ENCODE data around the gene CPOX. TPM values are rescaled to one million over a fixed set of nuclear protein-coding genes. Genes with fewer than 3 reads are reported as not detected.

Gene CPOX
- total RNA-seq, 2 experiments from 2014 or later: 7.0 to 10.5 TPM

DNA sequence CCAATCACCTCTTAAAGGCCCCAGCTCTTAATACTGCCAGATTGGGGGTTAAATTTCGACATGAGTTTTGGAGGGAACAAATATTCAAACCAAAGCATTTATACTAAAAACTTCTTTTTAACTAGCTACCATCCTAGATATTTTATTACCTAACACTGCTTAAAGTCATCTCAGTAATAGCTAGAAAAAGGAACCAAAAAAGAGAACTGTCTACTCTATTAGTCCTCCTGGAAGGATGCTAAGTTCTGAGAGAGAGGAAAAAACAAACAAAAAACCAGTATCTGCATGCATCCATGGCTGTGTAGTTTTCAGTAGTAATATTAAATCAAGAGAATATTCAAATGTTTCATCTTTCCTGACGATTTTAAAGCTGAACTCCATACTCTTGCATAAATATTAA, 5.8 kb downstream of the CPOX start:
- H3K27ac Mint-ChIP-seq: no peak overlapping the region
- peaks cover 10% of the 10 kb centered on the region for H3K4me1 ChIP-seq (ENCODE audit: insufficient read depth, low read length)
- H3K36me3 ChIP-seq (ENCODE audit: insufficient read depth, low read length): peaks cover 56% of the 10 kb centered on the region
- TF ChIP-seq, protein P1, sequence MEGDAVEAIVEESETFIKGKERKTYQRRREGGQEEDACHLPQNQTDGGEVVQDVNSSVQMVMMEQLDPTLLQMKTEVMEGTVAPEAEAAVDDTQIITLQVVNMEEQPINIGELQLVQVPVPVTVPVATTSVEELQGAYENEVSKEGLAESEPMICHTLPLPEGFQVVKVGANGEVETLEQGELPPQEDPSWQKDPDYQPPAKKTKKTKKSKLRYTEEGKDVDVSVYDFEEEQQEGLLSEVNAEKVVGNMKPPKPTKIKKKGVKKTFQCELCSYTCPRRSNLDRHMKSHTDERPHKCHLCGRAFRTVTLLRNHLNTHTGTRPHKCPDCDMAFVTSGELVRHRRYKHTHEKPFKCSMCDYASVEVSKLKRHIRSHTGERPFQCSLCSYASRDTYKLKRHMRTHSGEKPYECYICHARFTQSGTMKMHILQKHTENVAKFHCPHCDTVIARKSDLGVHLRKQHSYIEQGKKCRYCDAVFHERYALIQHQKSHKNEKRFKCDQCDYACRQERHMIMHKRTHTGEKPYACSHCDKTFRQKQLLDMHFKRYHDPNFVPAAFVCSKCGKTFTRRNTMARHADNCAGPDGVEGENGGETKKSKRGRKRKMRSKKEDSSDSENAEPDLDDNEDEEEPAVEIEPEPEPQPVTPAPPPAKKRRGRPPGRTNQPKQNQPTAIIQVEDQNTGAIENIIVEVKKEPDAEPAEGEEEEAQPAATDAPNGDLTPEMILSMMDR (IDR thresholded peaks at IDR 0.05): no peak
- H3K27me3 Mint-ChIP-seq: no peaks in the 10 kb centered on the region
- no peaks in the 10 kb centered on the region for H3K9me3 Mint-ChIP-seq
- POLR2A ChIA-PET: interaction anchor here (2.0 kb wide), 1 partner anchor 65 kb away, joined by 12 read pairs; the partner anchor contains the start of gene CLDND1
- peaks cover 80% of the 10 kb centered on the region for H3K36me3 Mint-ChIP-seq (ENCODE audit: low read depth)
- H3K9me3 ChIP-seq (ENCODE audit: control insufficient read depth in 1 of 2, insufficient read depth in 1 of 2, low read length in 2 of 2): no peaks in the 10 kb centered on the region
- no peak overlapping the region for H3K4me3 Mint-ChIP-seq
- ATAC-seq (ENCODE audit: poor library complexity) (no peak), DNase-seq (no peak)
- intact Hi-C loops (cut with DNase I, micrococcal nuclease): loop anchor here in 1 of 2 experiments (10.0 kb wide), 1 partner anchor 403 kb away; no protein-coding TSS in a partner anchor
- H3K27ac ChIP-seq (ENCODE audit: low read depth in 1 of 2, low read length in 2 of 2): no peak overlapping the region
- CTCF ChIA-PET: interaction anchor here (1.2 to 1.6 kb wide), 2 partner anchors 15 to 63 kb away, joined by 3 read pairs; no protein-coding TSS in a partner anchor
- H3K27me3 ChIP-seq (ENCODE audit: control insufficient read depth in 1 of 2, insufficient read depth in 2 of 2, low read length in 2 of 2): no peaks in the 10 kb centered on the region
- peaks cover 33% of the 10 kb centered on the region for H3K4me1 Mint-ChIP-seq (ENCODE audit: low read depth)
- no peak overlapping the region for H3K4me3 ChIP-seq (ENCODE audit: low read length)

DNA sequence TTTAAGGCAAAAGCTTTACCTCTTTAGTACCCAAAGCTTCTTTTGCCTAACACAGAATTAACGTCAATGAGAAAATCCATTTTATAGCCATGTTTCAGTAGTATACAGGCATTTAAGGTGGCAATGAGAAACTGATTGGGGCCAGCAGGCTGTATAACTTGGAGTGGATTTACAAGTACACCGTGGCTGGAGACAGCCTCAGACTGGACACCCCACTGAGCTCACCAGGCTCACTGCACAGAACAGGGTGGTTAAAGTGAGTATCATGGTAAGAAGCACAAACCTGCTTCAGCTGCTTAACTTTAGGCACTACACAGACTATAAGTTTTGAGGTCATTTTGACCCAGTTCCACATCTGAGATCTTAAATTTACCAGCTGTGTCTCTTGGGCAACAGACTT, 8.9 kb downstream of the CPOX start:
- Histone ChIP-seq H3K4me3 (ENCODE audit: low read length) (no peak overlapping the region), H3K36me3 (ENCODE audit: insufficient read depth, low read length) (peaks cover 63% of the 10 kb centered on the region), H3K9me3 (ENCODE audit: control insufficient read depth in 1 of 2, insufficient read depth in 1 of 2, low read length in 2 of 2) (no peaks in the 10 kb centered on the region), H3K27me3 (ENCODE audit: control insufficient read depth in 1 of 2, insufficient read depth in 2 of 2, low read length in 2 of 2) (no peaks in the 10 kb centered on the region), H3K27ac (ENCODE audit: low read depth in 1 of 2, low read length in 2 of 2) (no peak overlapping the region), H3K4me1 (ENCODE audit: insufficient read depth, low read length) (peaks cover 2% of the 10 kb centered on the region)
- CTCF ChIA-PET: no interaction called here
- no peak for ATAC-seq (ENCODE audit: poor library complexity)
- no peak overlapping the region for H3K27ac Mint-ChIP-seq
- no peak for DNase-seq
- no peaks in the 10 kb centered on the region for H3K9me3 Mint-ChIP-seq
- POLR2A ChIA-PET: no interaction called here
- H3K36me3 Mint-ChIP-seq (ENCODE audit: low read depth): peaks cover 87% of the 10 kb centered on the region
- TF ChIP-seq, protein P1 (IDR thresholded peaks at IDR 0.05): no peak
- no peak overlapping the region for H3K4me3 Mint-ChIP-seq
- intact Hi-C loops (cut with DNase I, micrococcal nuclease): loop anchor here in 1 of 2 experiments (10.0 kb wide), 1 partner anchor 400 kb away; no protein-coding TSS in a partner anchor
- no peaks in the 10 kb centered on the region for H3K27me3 Mint-ChIP-seq
- H3K4me1 Mint-ChIP-seq (ENCODE audit: low read depth): peaks cover 14% of the 10 kb centered on the region

DNA sequence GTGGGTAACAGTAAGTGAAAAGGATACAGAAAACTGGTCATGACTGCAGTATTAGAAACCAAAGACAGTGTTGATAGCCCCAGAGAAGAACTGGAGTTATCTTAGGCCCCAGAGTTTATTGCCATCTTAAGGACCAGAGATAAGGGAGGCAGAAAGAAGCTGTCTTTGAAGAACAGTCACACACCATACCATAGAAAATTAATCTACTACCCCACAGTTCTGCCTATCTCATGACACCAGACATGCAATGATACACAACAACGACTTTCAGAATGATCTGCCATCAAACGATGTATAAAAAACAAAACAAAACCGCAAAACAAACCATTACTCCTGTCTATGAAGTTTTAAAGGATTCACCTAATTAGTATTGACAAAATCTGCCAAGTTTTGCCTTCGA, 9.6 kb downstream of the CPOX start:
- TF ChIP-seq, protein P1 (IDR thresholded peaks at IDR 0.05): no peak
- no peak for ATAC-seq (ENCODE audit: poor library complexity)
- Histone ChIP-seq H3K4me1 (ENCODE audit: insufficient read depth, low read length) (peaks cover 2% of the 10 kb centered on the region), H3K4me3 (ENCODE audit: low read length) (no peak overlapping the region), H3K27me3 (ENCODE audit: control insufficient read depth in 1 of 2, insufficient read depth in 2 of 2, low read length in 2 of 2) (no peaks in the 10 kb centered on the region), H3K36me3 (ENCODE audit: insufficient read depth, low read length) (peaks cover 63% of the 10 kb centered on the region), H3K27ac (ENCODE audit: low read depth in 1 of 2, low read length in 2 of 2) (no peak overlapping the region), H3K9me3 (ENCODE audit: control insufficient read depth in 1 of 2, insufficient read depth in 1 of 2, low read length in 2 of 2) (no peaks in the 10 kb centered on the region)
- Mint-ChIP-seq H3K4me1 (ENCODE audit: low read depth) (peaks cover 14% of the 10 kb centered on the region), H3K4me3 (no peak overlapping the region), H3K36me3 (ENCODE audit: low read depth) (peaks cover 82% of the 10 kb centered on the region), H3K27ac (no peak overlapping the region), H3K9me3 (no peaks in the 10 kb centered on the region), H3K27me3 (no peaks in the 10 kb centered on the region)
- no peak for DNase-seq
- POLR2A ChIA-PET: no interaction called here
- CTCF ChIA-PET: no interaction called here
- intact Hi-C loops (cut with DNase I, micrococcal nuclease): loop anchor here in 1 of 2 experiments (10.0 kb wide), 1 partner anchor 399 kb away; no protein-coding TSS in a partner anchor

All from CD4-positive, alpha-beta T cell (primary cell).